Coronary artery (tissue), 2 donors: ENCODE data around the gene MFGE8.

ENCODE experiments used
- DNase-seq: peaks from one replicate; pipeline ENCODE4 v3.0.0-alpha.2; 2017; ENCODE audit warnings: low spot score
- H3K27ac ChIP-seq, 2 donors: fragments of 200-600 bp; sonication (generic); one replicate each; pipeline ENCODE4 v1.5.1; 2016 to 2019
- H3K4me3 ChIP-seq: fragments of 200-600 bp; sonication (generic); 2 replicates; pipeline ENCODE4 v1.5.1; 2016; ENCODE audit warnings: mild to moderate bottlenecking, moderate library complexity
- TF ChIP-seq, protein P1 (sequence below): fragments of 200-600 bp; sonication (generic); IDR thresholded peaks from one replicate; pipeline ENCODE4 v1.5.1; 2019; ENCODE audit warnings: antibody characterized with exemption

MFGE8 gene

DNA sequence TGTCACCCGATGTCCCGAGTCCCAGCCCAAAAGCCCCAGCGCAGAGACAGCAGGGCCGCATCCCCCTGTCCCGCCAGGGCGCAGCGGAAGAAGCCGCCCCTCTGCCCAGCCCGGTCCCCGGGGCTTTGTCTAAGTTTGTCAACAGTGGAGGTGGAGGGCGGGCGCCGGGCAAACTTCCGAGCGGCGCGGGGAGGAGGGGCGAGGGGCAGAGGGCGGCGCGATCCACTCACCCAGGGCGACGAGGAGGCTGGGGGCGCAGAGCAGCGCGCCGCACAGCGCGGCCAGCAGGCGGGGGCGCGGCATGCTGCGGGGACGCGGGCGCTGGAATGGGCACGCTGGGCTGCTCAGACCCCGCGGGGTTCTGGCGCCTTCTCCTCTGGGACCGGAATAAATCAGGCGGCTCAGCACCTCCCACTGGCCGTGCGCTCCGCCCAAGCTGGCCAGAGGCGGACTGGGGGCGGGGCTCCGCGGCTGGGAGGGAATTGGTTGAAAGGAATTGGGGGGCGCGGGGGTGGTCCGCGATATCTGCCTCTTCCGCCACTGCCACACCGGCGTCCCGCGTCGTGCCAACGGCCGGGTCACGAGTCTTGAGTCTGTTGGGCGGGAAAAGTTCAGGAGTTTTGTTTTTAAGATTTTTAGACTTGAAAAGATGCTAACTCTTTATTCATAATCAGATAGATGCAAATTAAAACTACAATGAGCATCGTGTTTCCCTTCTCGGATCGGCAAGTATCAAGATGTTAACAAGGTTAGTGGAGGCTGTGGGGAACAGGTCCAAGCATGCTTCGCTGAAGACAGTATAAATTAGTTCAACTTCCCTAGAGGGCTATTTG lies at the start of gene MFGE8:
Gene MFGE8, minus strand, starts transcription at position 363 of the 833 bp plus-strand sequence. Its CDS starts 60 bp downstream, at position 303.
- H3K4me3 ChIP-seq: peak within 1 kb of the TSS; percentile 97
- DNase-seq: peak; percentile 89
- peak within 1 kb of the TSS; percentile 94 to 98 for H3K27ac ChIP-seq
- TF ChIP-seq, protein P1, sequence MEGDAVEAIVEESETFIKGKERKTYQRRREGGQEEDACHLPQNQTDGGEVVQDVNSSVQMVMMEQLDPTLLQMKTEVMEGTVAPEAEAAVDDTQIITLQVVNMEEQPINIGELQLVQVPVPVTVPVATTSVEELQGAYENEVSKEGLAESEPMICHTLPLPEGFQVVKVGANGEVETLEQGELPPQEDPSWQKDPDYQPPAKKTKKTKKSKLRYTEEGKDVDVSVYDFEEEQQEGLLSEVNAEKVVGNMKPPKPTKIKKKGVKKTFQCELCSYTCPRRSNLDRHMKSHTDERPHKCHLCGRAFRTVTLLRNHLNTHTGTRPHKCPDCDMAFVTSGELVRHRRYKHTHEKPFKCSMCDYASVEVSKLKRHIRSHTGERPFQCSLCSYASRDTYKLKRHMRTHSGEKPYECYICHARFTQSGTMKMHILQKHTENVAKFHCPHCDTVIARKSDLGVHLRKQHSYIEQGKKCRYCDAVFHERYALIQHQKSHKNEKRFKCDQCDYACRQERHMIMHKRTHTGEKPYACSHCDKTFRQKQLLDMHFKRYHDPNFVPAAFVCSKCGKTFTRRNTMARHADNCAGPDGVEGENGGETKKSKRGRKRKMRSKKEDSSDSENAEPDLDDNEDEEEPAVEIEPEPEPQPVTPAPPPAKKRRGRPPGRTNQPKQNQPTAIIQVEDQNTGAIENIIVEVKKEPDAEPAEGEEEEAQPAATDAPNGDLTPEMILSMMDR: no peak

DNA sequence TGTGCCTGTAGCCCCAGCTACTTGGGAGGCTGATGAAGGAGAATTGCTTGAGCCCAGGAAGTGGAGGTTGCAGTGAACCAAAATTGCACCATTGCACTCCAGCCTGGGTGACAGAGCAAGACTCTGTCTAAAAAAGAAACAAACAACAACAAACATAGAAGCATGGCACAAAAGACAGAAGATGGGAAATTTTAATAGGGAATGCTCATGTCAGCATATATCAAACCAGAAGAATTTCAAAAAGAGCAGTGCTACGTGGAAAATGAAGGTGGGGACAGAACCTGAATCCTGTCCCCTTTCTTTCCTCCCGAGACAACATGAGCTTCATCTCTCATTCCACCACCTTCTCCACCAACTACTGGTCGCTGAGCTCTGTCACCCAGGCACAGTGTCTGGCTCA lies 46.3 kb upstream of the MFGE8 start:
- Histone ChIP-seq H3K27ac (no peak overlapping the region), H3K4me3 (no peak overlapping the region)
- TF ChIP-seq, protein P1: no peak
- DNase-seq: no peak

GRCh38 chr15:88956906-88957305 lies 43.7 kb upstream of the MFGE8 start:
- Histone ChIP-seq H3K4me3 (no peak overlapping the region), H3K27ac (no peak overlapping the region)
- TF ChIP-seq, protein P1: no peak
- no peak for DNase-seq

DNA sequence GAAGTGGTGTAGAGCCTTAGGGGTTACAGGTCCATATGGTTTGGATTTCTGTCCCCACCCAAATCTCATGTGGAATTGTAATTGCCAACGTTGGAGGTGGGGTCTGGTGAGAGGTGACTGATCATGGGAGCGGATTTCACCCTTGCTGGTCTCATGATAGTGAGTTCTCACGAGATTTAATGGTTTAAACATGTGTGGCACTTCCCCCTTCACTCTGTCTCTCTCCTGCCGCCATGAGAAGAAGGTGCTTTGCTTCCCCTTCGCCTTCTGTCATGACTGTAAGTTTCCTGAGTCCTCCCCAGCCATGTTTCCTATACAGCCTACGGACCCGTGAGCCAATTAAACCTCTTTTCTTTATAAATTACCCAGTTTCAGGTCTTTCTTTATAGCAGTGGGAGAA lies 43.1 kb upstream of the MFGE8 start:
- TF ChIP-seq, protein P1: no peak
- H3K27ac ChIP-seq: no peak overlapping the region
- no peak overlapping the region for H3K4me3 ChIP-seq
- no peak for DNase-seq

- H3K27ac ChIP-seq: peak overlapping the region; percentile 76 to 92
- H3K4me3 ChIP-seq: no peak overlapping the region
- DNase-seq: peak; percentile 83
- TF ChIP-seq, protein P1: no peak
Observed at GRCh38 chr15:88954431-88955277, 41.5 kb upstream of the MFGE8 start.

- TF ChIP-seq, protein P1: no peak
- no peak overlapping the region for H3K27ac ChIP-seq
- no peak overlapping the region for H3K4me3 ChIP-seq
- DNase-seq: no peak
Observed at GRCh38 chr15:88950600-88951160, 37.5 kb upstream of the MFGE8 start.
